ENCODE measurements around the gene KCNAB2.

GRCh38 chr1:6045110-6045502 lies 582 bp upstream of the KCNAB2 start:
- TF ChIP-seq CTCF (IDR thresholded peaks at IDR 0.05): no peak
- TF ChIP-seq ATF2 (CRISPR knock-in tag; IDR thresholded peaks at IDR 0.05; ENCODE audit: borderline replicate concordance, low read depth): no peak
- no peak for TF ChIP-seq SMAD4 (CRISPR knock-in tag; IDR thresholded peaks at IDR 0.05)
- TF ChIP-seq GRHL2 (CRISPR knock-in tag; IDR thresholded peaks at IDR 0.05; ENCODE audit: insufficient replicate concordance, severe bottlenecking): no peak
- no peak for TF ChIP-seq ZNF512 (CRISPR knock-in tag; IDR thresholded peaks at IDR 0.05; ENCODE audit: borderline replicate concordance)
- no peak for TF ChIP-seq MAX (CRISPR knock-in tag; IDR thresholded peaks at IDR 0.05)
- TF ChIP-seq FOXJ3 (CRISPR knock-in tag; IDR thresholded peaks at IDR 0.05; ENCODE audit: borderline replicate concordance): no peak
- no peak for TF ChIP-seq JUN (CRISPR knock-in tag; IDR thresholded peaks at IDR 0.05)

Data from WTC11 (cell line).